HG03060 (cell line): Measurements from ENCODE around the gene PRRC2B.
"Not testable (repeated sequence)": the region's sequence is repeated elsewhere in the genome, so short reads cannot be mapped to it uniquely, and the experiment has no call there.

Experiments used
- ATAC-seq: cut with Tn5 transposase; IDR thresholded peaks from one replicate; pipeline ENCODE4 v1.9.1; 2021; ENCODE audit warnings: low read depth, moderate number of reproducible peaks; ENCODE audit not compliant: unreplicated experiment

The PRRC2B gene

DNA sequence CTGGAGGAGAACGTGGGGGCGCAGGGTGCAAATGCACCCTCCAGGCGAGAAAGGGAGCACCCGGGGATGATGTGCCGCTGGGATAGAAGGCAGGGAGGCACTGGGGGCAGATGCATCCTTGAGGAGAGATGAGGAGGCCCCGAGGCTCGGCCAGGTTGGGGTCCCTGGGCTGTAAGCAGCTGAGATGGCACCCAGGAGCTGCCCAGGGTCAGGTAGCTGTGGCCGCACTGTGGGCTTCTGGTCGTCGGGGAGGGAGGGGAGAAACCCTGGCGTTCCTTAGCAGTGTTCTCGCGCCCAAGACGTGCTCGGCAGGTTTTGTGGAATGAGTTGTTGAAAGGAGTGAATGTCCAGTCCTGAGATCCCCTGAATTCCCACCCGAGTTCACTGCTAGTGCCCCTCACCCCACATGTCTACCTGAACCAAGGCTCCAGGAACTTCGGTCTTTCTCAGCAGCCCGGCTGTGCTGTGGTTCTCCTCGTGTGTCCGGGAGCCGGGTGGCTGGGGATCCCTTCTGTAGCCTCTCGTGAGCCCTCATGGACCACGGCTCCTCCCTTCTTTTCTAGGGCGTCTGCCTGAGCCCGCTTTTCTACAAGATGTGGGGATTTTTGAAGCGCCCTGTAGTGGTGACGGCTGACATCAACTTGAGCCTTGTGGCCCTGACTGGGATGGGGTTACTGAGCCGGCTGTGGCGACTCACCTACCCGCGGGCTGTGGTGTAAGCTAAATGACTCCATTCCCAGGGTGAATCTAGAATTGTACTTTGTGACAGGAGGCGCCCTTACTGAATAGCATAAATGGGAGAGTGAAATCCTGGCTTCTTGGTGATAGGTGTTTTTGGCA lies 110.0 kb downstream of the PRRC2B start:
- no peak for ATAC-seq

DNA sequence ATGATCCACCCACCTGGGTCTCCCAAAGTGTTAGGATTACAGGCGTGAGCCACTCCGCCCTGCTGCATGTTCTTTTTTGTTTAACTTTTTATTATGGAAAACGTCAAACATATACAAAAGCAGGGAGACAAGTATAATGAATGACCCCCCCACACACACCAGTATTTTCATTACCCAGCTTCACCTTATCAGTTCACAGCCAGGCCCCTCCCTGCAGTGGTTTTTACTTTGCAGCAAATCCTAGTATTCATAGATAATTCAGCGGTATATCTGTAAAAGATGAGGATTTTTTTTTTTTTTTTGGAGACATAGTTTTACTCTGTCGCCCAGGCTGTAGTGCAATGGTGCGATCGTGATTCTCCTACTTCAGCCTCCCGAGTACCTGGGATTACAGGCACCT lies 111.1 kb downstream of the PRRC2B start:
- no peak for ATAC-seq

GRCh38 chr9:131511416-131511815 lies 117.5 kb downstream of the PRRC2B start:
- no peak for ATAC-seq

GRCh38 chr9:131511880-131512279 lies 118.0 kb downstream of the PRRC2B start:
- no peak for ATAC-seq

- ATAC-seq = no peak
Observed at GRCh38 chr9:131513177-131513576, 119.3 kb downstream of the PRRC2B start.

DNA sequence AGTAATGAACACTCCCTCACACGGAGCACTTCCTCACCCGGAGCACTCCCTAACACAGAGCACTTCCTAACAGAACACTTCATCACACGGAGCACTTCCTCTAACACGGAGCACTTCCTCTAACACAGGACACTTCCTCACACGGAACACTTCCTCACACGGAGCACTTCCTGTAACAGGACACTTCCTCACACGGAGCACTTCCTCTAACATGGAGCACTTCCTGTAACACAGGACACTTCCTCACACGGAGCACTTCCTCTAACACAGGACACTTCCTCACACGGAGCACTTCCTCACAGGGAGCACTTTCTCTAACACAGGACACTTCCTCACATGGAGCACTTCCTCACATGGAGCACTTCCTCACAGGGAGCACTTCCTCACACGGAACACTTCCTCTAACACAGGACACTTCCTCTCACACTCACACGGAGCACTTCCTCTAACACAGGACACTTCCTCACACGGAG lies 121.7 kb downstream of the PRRC2B start:
- not testable (repeated sequence) for ATAC-seq

DNA sequence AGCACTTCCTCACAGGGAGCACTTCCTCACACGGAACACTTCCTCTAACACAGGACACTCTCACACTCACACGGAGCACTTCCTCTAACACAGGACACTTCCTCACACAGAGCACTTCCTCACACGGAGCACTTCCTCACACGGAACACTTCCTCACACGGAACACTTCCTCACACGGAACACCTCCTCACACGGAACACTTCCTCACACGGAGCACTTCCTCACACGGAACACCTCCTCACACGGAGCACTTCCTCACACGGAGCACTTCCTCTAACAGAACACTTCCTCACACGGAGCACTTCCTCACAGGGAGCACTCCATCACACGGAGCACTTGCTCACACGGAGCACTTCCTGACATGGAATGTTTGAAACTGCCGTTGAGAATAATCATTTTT lies 122.2 kb downstream of the PRRC2B start:
- no peak for ATAC-seq

GRCh38 chr9:131516930-131517329 lies 123.0 kb downstream of the PRRC2B start:
- ATAC-seq = no peak

DNA sequence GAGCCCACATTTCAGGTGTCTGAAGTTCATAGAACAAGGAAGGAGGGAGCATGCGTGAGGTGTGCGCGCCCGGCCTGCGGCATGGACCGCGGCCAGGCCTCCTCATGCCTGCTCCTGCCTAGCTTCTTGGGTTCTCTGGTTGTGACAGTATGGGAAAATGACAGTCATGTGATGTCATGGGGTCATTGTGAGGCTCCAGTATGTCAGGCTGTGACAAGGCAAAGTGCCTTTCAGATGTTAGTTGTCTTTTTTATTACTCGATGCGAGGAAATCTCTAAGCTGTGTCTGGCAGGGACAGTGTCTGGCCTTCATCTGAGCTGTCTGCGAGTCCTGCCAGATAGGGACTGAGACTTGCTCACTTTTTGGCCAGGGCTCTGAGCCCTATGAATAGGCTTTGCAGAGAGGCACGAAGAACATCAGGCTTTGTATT lies 123.9 kb downstream of the PRRC2B start:
- ATAC-seq = no peak

- no peak for ATAC-seq
Observed at GRCh38 chr9:131518553-131518952, 124.7 kb downstream of the PRRC2B start.

GRCh38 chr9:131520503-131520902 lies 126.6 kb downstream of the PRRC2B start:
- no peak for ATAC-seq

GRCh38 chr9:131521203-131521602 lies 127.3 kb downstream of the PRRC2B start:
- no peak for ATAC-seq

DNA sequence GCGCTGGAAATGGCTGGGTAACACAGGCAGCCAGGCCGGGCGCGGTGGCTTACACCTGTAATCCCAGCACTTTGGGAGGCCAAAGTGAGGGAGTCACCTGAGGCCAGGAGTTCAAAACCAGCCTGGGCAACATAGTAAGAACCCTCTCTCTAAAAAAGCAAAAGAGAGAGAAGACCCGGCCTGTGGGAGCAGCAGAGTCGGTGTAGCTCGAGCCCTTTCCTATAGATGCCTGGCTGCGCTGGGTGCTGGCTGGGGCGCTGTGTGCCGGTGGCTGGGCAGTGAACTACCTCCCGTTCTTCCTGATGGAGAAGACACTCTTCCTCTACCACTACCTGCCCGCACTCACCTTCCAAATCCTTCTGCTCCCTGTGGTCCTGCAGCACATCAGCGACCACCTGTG lies 127.9 kb downstream of the PRRC2B start:
- no peak for ATAC-seq

DNA sequence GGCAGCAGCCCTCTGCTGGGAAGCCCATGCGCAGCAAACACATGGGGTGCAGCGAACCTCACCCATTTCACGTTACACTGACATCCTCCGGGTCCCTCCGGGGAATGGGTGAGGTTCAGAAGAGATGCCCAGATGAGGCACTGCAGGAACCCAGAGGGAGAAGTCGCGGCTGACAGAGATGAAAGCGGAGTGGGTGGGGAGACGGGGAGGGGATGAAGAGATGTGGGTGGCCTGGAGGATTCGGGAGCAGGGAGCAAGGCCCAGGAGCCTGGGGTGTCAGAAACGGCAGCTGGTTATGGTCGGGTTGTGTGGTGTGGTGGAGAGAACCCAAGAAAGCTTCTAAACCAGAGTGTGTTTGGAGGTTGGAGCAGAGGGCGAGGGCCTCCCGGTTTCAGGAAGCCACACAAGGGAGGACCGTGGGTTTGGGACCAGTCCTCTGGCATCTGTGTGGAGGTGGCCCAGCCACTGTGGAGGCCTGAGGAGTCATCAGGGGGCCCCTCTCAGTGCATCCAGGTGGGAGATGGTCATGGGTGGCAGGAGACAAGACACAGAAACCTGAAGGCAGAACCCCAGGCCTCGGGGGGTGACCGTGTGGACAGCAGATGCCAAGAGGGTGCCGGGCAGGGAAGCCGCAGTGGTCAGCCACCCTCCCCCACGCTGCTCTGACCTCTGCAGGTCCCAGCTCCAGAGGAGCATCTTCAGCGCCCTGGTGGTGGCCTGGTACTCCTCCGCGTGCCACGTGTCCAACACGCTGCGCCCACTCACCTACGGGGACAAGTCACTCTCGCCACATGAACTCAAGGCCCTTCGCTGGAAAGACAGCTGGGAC lies 128.6 kb downstream of the PRRC2B start:
- no peak for ATAC-seq

DNA sequence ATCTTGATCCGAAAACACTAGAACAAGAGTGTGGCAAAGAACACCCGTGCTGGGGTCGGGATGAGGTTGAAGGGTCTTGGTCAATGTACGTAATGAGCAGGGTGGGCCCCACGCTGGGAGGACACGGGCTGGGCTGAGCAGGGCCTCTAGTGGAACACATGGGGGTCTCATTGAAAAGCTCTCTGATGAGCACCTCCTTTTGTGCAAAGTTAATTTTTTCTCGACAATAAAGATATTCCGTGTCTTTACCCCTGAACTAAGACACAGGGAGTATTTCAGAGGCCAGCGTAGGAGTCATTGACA lies 129.2 kb downstream of the PRRC2B start:
- no peak for ATAC-seq

DNA sequence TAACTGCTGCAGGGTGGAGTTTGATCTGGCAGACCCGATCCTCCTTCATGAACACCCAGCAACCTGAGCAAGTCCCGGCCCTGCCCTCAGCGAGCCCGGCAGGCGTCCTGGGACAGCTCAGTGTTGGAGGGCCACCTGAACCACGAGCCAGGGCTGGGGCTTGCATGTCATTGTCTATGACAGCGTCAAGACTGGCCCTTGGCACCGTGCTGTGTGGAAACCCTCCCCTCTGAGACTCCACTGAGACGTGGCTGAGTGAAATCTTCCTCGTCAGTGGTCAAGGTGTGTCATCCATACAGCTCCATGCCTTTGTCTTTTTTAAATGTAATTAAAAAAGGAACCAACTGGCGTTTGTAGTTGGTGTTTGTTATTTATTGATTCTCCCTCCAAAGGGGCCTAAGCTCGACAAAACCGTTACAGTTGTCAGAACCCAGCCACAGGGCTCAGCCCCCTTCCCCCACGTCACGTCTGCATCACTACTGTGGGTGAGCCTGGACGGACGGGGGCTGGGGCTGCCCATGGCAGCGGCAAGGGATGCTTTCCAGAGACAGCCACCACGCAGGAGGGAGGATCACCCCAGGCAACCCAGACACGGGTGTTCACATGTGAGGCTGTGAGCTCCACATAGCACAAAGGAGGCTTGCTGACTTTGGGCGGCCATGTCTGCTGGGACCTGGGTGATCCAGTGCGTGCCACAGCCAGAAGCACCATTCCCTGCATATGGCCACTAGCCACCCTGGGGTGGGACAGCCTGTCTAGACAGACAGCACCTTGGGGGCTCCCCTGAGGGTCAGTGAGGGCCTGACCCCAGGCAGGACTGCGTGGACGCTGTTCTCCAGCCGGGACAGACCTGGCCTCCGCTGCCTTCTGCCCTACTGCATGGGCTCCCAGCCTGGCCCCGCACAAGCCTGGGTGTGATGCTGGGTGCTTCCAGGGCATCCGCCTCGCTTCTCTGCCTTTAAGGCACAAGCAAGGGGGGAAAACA lies 129.9 kb downstream of the PRRC2B start:
- no peak for ATAC-seq

DNA sequence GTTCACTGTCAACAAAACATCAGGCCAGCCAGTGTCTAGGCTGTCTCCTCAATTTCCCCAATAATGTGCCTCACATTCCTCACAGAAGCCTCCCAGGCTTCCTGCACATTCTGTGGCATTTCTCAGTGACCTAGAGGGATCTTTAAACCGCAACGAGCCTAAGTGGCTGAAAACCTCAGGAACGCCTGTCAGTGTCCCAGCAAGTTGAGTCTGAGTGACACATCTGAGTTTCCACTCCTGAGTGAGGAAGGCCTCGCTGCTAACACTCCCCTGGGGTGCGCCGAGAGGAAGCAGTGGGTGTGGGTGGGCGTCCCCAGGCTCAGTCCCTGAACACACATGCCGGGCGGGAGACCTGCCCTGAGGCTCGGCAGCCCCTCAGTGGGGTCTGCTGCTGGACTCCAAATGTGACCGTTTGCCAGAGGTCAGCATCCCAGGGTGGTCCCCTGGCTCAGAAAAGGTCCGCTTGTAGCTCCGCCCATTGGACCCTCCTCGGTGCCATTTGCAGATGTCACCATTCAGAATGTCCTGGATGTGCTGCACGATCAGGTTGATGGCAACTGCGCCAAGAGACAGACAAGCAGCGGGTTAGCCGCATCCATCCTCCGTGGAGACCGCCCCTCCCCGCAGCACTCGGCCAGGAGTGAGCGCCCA lies 130.9 kb downstream of the PRRC2B start:
- no peak for ATAC-seq

- ATAC-seq = no peak
Observed at GRCh38 chr9:131525643-131526565, 132.0 kb downstream of the PRRC2B start.

GRCh38 chr9:131528186-131528585 lies 134.3 kb downstream of the PRRC2B start:
- no peak for ATAC-seq
